GM20431 (cell line): Measurements from ENCODE around the gene TRPC3.

Experiments
- in situ Hi-C: fragments of 300-500 bp; cut with MseI, MboI; formaldehyde crosslinking; loops from one replicate; pipeline ENCODE4 v1.15.0; 2020; ENCODE audit warnings: low sequenced_read_pairs; ENCODE audit not compliant: unreplicated experiment

Gene TRPC3

GRCh38 chr4:121950680-121951520 is 960 bp downstream of the TRPC3 start:
- in situ Hi-C loops = no loop called here

GRCh38 chr4:121950212-121950679 is 1.6 kb downstream of the TRPC3 start:
- in situ Hi-C loops = no loop called here

GRCh38 chr4:121946644-121947043 is 5.2 kb downstream of the TRPC3 start:
- in situ Hi-C loops = loop anchor here (25.0 kb wide), 1 partner anchor 641 kb away; no protein-coding TSS in a partner anchor

DNA sequence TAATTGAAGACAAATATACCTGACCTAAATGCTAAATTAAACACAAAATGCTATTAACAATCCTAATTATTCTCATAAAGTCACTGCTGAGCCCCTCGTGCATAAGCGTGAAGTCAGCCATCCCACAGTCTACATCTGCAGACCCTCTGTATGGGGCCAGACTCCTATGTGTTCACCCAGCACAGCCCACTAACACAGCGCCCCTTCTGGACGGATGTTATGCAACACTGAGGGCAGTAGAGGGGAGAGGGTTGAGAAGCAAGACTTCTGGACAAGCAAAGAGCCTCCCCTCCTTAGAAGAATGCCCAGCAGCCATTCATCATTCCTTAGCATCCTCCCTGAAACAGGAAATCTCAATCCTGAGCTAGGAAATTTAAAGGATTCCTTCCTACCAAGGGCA is 7.9 kb downstream of the TRPC3 start:
- in situ Hi-C loops = loop anchor here (25.0 kb wide), 1 partner anchor 643 kb away; no protein-coding TSS in a partner anchor

GRCh38 chr4:121939690-121940089 is 12.2 kb downstream of the TRPC3 start:
- in situ Hi-C loops = loop anchor here (25.0 kb wide), 1 partner anchor 648 kb away; no protein-coding TSS in a partner anchor

DNA sequence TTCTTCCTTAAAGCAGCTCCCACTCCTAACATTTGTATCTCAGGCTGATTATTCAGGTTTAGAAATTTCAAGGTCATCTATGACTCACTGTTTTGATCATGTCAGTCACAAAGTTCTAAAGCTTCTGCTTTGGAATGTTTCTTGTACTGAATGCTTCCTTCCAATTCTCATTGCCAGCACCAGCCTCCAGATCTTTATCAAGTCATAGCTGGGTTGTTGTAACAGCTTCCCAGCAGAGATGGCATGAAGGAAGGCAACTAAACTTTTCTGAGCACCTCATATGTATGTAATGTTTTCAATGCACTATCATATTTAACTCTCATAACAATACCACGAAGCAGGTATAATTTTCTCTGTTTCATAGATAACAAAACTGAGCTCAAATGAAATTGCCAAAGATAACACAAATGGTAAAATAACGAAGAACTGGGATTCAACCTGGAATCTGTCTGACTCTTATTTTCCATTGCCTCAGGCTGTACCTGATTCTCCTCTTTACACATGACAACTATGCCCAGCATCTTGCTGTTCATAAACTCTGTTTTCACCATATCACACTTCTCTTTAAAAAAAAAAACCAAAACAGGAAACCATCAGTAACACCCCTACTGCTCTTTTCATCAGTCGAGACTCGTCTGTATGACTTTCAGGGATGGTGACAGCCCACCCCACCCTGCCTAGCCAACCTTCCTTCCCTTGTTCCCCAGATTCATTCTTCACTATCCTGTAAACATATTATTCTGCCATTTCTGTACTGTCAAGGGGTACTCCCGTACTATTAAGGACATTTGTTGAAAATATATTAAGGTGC is 13.4 kb downstream of the TRPC3 start:
- in situ Hi-C loops = loop anchor here (25.0 kb wide), 1 partner anchor 649 kb away; no protein-coding TSS in a partner anchor

DNA sequence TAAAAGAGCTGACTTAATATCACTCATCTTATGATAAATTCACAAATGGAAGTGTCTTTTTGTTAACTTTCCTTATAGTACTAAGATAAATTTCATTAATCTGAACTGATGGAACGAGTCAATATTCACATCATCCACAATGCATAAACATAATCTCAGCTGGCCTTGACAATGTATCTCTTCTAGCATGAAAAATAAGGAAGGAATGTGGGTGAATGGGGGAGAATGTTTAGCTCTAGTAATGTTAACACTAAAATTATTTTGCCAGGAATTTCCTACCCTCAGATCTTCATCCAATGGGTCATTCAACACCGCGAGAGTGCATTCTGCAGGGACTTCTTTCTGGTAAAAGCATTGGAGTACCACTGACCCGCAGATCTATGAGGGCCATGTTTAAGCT is 15.8 kb downstream of the TRPC3 start:
- in situ Hi-C loops = loop anchor here (25.0 kb wide), 1 partner anchor 651 kb away; no protein-coding TSS in a partner anchor

DNA sequence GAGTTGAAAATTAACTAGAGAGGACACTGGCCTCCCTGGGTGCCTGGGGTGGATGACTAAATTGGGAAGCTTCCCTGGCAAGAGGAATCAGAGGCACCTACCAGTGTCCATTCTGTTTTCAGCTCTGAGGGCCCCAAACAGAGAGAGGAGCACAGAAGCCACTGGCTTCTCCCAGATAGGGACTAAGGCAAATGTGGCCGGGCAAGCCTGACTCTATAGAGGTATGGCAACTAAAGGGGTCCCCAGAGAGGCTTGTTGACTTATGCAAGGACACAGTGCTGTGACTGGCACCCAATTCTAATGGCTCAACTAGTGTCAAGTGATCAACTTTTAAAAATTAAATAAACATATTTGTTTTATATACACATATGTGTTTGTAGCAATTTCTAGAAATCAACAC is 17.2 kb downstream of the TRPC3 start:
- in situ Hi-C loops = loop anchor here (25.0 kb wide), 1 partner anchor 653 kb away; no protein-coding TSS in a partner anchor

GRCh38 chr4:121932212-121932974 is 19.5 kb downstream of the TRPC3 start:
- in situ Hi-C loops = loop anchor here (25.0 kb wide), 1 partner anchor 655 kb away; no protein-coding TSS in a partner anchor

DNA sequence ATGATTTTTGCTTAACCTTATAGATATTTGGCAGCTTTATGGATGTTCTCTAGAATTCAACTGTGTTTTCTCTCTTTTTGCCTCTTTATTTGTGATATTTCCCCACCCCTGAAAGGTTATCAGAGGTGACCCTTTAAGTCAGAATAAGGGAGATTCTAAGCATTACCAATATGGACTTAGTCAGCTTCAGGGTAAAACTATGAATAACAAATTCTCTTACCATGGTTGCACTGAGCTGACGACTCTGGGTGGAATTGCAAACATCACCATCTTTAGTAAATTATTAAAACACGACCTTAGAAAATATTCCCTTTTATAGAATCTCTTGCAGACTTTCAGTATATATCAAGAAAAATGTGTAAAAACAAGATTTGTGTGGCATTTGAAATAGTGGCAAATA is 21.6 kb downstream of the TRPC3 start:
- in situ Hi-C loops = loop anchor here (25.0 kb wide), 1 partner anchor 657 kb away; no protein-coding TSS in a partner anchor

- in situ Hi-C loops = loop anchor here (25.0 kb wide), 1 partner anchor 659 kb away; no protein-coding TSS in a partner anchor
These were observed 23.9 kb downstream of the TRPC3 start for GRCh38 chr4:121927948-121928347.

- in situ Hi-C loops = loop anchor here (25.0 kb wide), 1 partner anchor 661 kb away; no protein-coding TSS in a partner anchor
These were observed 25.4 kb downstream of the TRPC3 start for GRCh38 chr4:121926490-121926889.

GRCh38 chr4:121923306-121923705 is 28.6 kb downstream of the TRPC3 start:
- in situ Hi-C loops = no loop called here

DNA sequence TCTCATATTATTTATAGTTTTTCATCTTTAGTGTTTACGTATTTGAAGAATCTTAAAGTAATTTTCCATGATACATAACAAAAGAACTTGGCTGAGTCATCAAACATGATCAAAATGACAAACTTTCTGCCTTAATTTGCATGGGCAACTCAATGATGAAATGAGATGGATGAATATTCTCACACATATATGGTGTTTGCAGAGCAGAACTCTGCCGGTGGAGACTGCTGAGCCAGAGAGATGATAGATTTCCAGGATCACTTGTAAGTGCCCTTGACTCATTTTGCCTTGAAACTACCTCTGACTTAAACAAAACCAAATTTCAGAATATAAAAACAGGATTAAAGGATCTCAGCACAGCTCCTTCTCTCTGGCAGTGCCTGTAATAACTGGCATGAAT is 38.2 kb downstream of the TRPC3 start:
- in situ Hi-C loops = no loop called here

DNA sequence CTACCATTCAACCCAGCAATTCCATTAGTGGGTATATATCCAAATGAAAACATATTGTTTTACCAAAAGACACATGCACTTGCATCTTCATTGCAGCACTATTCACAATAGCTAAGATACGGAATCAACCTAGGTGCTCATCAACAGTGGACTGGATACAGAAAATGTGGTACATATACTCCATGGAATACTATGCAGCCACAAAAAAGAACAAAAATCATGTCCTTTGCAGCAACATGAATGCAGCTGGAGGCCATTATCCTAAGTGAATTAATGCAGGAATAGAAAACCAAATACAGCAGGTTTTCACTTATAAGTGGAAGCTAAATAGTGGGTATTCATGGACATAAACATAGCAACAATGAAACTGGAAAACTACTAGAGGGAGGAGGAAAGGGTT is 43.5 kb downstream of the TRPC3 start:
- in situ Hi-C loops = no loop called here

- in situ Hi-C loops = no loop called here
These were observed 51.5 kb downstream of the TRPC3 start for GRCh38 chr4:121900132-121900983.

DNA sequence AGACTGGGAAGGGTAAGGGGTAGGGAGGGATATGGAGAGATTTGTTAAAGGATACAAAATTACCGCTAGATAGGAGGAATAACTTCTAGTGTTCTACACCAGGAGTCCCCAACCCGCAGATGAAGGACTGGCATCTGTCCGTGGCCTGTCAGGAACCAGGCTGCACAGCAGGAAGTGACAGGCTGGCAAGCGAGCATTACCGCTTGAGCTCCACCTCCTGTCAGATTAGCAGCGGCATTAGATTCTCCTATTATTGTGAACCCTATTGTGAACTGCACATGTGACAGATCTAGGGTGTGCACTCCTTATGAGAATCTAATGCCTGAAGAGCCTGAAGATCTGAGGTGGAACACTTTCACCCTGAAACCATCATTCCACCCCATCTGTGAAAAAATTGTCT is 53.7 kb downstream of the TRPC3 start:
- in situ Hi-C loops = no loop called here

DNA sequence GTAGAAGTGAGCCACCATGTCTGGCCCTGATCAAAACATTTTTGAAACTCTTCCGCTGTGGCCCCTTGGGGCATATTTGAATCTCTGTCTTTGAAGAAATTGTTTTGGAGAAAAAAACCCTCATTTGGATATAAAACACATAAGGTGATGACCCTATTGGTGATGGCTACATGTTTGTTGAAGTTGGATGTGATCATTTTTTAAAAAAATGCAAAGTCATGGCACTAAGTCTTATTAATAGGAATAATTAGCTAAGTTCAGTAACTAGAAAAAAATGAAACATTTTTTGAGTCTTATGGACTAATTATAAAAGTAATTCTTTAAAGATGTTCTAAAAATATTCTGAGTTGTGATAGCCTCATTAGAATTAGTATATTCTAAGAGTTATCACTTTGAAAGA is 63.7 kb downstream of the TRPC3 start:
- in situ Hi-C loops = no loop called here

DNA sequence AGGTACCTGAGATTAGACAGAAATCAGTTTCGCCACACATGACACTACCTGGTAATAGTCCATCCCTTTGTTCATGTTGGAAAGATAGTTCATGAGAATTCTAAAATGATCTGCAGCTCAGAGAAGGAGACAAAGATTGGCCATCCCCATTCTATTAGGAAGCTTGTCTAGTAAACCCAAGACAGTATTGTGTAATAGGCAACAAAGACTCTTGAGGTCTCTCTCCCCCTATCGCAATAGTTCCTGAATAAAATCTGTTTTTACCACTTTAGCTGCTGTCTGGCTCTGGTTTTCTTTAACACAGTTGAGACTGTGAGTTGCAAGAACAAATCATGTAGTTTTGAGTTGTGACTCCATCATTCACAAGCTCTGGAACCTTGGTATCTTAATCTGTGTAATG is 66.7 kb downstream of the TRPC3 start:
- in situ Hi-C loops = no loop called here
